ENCODE measurements around the gene TNFRSF1B.

Gene TNFRSF1B

DNA sequence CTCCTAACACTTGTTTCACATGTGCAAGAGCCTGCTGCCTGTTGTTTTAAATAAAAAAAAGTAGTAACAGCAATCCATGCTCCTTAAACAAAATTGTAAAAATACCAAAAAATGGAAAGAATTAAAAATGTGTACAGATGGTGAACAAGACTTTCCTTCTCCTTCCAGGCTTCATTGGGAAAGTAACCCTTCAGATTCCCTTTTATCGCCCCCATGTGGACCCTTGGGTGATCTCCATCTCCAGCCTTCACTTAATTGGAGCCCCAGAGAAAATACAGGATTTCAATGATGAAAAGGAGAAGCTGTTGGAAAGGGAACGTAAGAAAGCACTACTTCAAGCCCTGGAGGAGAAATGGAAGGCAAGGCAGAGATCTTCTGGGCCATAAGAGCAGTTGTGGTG is 77.3 kb downstream of the TNFRSF1B start:
- DNase-seq, result no peak

DNA sequence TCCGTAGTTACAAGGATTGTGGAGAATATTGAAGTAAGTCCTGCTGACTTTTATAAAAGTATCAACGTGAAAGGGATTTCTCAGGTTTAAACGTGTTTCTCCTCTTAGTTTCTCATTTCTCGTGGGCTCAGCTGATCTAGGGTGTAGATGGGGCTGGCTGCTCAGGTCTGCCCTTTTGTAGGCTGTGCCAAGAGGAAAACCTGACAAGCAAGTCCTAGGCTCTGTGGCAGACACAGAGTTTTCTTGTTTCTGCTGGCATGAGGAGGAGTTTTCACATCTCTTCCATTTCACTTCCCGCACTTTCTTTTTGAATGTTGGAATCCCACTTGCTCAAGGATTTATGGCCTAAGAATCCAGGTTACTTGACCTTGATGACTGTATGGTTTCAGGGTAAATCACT is 77.8 kb downstream of the TNFRSF1B start:
- H3K36me3 ChIP-seq (ENCODE audit: control insufficient read depth, insufficient read depth, low read length), result peaks cover 49% of the 10 kb centered on the region
- no peaks in the 10 kb centered on the region for H3K9me3 ChIP-seq (ENCODE audit: control insufficient read depth, low read length)
- H3K4me1 ChIP-seq (ENCODE audit: control insufficient read depth, insufficient read depth, low read length, poor library complexity, severe bottlenecking), result no peaks in the 10 kb centered on the region
- no peak overlapping the region for H3K4me3 ChIP-seq (ENCODE audit: insufficient read depth, low read depth, low read length, poor library complexity, severe bottlenecking)
- no peaks in the 10 kb centered on the region for H3K27me3 ChIP-seq (replicated peaks; ENCODE audit: control insufficient read depth, insufficient read depth, low read length, poor library complexity, severe bottlenecking)
- no peak for DNase-seq
- H3K27ac ChIP-seq (ENCODE audit: insufficient read depth, low read length, poor library complexity, severe bottlenecking), result no peak overlapping the region

More for the DNA sequence above, 77.3 kb downstream of the TNFRSF1B start:
- no peak overlapping the region for H3K27ac ChIP-seq (ENCODE audit: insufficient read depth, low read length, poor library complexity, severe bottlenecking)
- peaks cover 44% of the 10 kb centered on the region for H3K36me3 ChIP-seq (ENCODE audit: control insufficient read depth, insufficient read depth, low read length)
- no peaks in the 10 kb centered on the region for H3K9me3 ChIP-seq (ENCODE audit: control insufficient read depth, low read length)
- no peak overlapping the region for H3K4me3 ChIP-seq (ENCODE audit: insufficient read depth, low read depth, low read length, poor library complexity, severe bottlenecking)
- no peaks in the 10 kb centered on the region for H3K4me1 ChIP-seq (ENCODE audit: control insufficient read depth, insufficient read depth, low read length, poor library complexity, severe bottlenecking)
- no peaks in the 10 kb centered on the region for H3K27me3 ChIP-seq (replicated peaks; ENCODE audit: control insufficient read depth, insufficient read depth, low read length, poor library complexity, severe bottlenecking)

DNA sequence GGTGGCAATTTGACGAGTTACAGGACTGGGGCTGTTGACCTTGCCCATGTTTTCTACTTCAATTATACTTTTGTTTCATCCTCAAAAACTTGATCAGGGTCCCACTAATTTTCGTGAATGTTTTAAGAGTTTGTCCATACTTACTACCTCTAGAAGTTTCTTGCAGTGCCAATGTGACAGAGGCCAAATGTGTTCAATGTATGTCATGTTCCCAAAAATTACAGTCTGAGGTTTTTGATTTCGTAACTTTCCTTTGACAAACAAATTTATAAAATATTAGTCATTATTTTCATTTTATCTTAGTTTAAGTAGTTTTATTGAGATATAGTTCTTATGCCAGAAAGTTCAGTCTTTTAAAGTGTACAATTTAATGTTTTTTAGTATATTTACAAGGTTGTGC is 78.3 kb downstream of the TNFRSF1B start:
- peaks cover 54% of the 10 kb centered on the region for H3K36me3 ChIP-seq (ENCODE audit: control insufficient read depth, insufficient read depth, low read length)

DNA sequence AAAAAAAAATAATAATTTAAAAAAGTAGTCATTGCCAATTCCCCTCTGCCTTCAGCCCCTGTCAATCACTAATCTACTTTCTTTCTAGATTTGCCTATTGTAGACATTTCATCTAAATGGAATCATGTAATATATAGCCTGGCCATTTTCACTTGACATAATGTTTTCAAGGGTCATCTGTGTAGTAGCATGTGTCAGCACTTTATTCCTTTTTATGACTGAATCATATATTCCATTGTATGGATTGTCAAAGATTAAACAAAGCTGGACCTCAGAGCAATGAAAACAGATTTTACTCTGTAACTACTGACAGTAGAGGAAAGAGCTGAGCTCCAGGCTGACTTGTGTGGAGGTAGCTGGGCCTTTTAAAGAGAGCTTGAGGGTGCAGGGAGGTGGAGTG is 78.9 kb downstream of the TNFRSF1B start:
- Histone ChIP-seq H3K9me3 (ENCODE audit: control insufficient read depth, low read length) (no peaks in the 10 kb centered on the region), H3K36me3 (ENCODE audit: control insufficient read depth, insufficient read depth, low read length) (peaks cover 59% of the 10 kb centered on the region), H3K4me1 (ENCODE audit: control insufficient read depth, insufficient read depth, low read length, poor library complexity, severe bottlenecking) (no peaks in the 10 kb centered on the region), H3K27me3 (replicated peaks; ENCODE audit: control insufficient read depth, insufficient read depth, low read length, poor library complexity, severe bottlenecking) (no peaks in the 10 kb centered on the region), H3K27ac (ENCODE audit: insufficient read depth, low read length, poor library complexity, severe bottlenecking) (no peak overlapping the region), H3K4me3 (ENCODE audit: insufficient read depth, low read depth, low read length, poor library complexity, severe bottlenecking) (no peak overlapping the region)
- no peak for DNase-seq

More for the DNA sequence above, 78.3 kb downstream of the TNFRSF1B start:
- DNase-seq, result no peak
- H3K27me3 ChIP-seq (replicated peaks; ENCODE audit: control insufficient read depth, insufficient read depth, low read length, poor library complexity, severe bottlenecking), result no peaks in the 10 kb centered on the region
- no peaks in the 10 kb centered on the region for H3K9me3 ChIP-seq (ENCODE audit: control insufficient read depth, low read length)
- no peak overlapping the region for H3K27ac ChIP-seq (ENCODE audit: insufficient read depth, low read length, poor library complexity, severe bottlenecking)
- H3K4me3 ChIP-seq (ENCODE audit: insufficient read depth, low read depth, low read length, poor library complexity, severe bottlenecking), result no peak overlapping the region
- H3K4me1 ChIP-seq (ENCODE audit: control insufficient read depth, insufficient read depth, low read length, poor library complexity, severe bottlenecking), result no peaks in the 10 kb centered on the region

DNA sequence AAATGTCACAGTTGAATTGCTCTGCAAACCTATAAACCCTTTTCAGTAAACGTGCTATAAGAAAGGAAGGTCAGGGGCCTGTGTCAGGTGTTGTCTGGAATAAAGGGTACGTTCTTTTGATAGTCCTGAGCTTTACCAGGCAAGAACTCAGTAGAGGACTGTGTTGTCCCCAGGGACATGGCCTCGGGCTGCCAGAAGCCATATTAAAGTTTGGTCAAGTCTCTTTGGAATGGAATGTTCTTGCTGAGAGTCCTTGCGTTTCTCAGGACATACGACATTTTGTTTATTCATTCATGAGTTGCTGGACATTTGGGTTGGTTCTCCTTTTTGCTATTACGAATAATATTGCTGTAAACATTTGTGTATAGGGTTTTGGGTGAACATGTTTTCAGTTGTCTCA is 79.8 kb downstream of the TNFRSF1B start:
- peaks cover 67% of the 10 kb centered on the region for H3K36me3 ChIP-seq (ENCODE audit: control insufficient read depth, insufficient read depth, low read length)
- H3K4me3 ChIP-seq (ENCODE audit: insufficient read depth, low read depth, low read length, poor library complexity, severe bottlenecking), result no peak overlapping the region
- no peaks in the 10 kb centered on the region for H3K9me3 ChIP-seq (ENCODE audit: control insufficient read depth, low read length)
- no peak overlapping the region for H3K27ac ChIP-seq (ENCODE audit: insufficient read depth, low read length, poor library complexity, severe bottlenecking)
- no peaks in the 10 kb centered on the region for H3K4me1 ChIP-seq (ENCODE audit: control insufficient read depth, insufficient read depth, low read length, poor library complexity, severe bottlenecking)
- H3K27me3 ChIP-seq (replicated peaks; ENCODE audit: control insufficient read depth, insufficient read depth, low read length, poor library complexity, severe bottlenecking), result no peaks in the 10 kb centered on the region
- no peak for DNase-seq

DNA sequence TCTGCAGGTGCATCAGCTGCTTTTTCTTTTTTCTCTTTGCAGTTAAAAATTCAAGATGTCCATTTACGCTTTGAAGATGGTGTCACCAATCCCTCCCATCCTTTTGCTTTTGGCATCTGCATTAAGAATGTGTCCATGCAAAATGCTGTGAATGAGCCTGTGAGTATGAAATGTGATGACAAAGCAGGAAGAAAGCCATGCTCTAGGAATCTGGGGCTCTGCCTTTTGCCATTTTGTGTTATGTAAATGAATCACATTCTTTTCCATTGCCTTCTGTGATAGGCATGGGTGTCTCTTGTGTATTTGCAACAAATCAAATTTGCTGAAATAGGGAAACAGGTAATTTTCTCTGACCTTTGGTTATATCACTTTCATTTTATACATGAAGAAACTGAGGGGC is 82.4 kb downstream of the TNFRSF1B start:
- no peaks in the 10 kb centered on the region for H3K9me3 ChIP-seq (ENCODE audit: control insufficient read depth, low read length)
- H3K36me3 ChIP-seq (ENCODE audit: control insufficient read depth, insufficient read depth, low read length), result peaks cover 66% of the 10 kb centered on the region
- H3K4me3 ChIP-seq (ENCODE audit: insufficient read depth, low read depth, low read length, poor library complexity, severe bottlenecking), result no peak overlapping the region

DNA sequence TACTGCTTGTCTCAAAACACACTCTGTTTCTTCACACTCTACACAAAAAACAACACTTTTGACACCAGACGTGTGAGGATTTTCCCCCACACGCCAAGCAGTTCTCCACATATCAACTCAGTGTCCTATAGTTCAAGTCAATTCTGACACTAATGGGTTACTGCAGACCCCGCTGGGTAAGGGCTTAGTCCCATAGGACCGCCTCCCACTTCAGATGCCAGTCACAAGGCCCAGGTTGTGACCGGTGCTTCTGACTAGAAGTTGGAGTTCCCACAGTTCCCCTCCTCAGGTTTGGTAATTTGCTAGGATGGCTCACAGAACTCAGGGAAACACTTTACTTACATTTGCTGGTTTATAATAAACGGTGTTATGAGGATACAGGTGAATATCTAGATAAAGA is 83.0 kb downstream of the TNFRSF1B start:
- H3K4me3 ChIP-seq (ENCODE audit: insufficient read depth, low read depth, low read length, poor library complexity, severe bottlenecking), result no peak overlapping the region
- no peaks in the 10 kb centered on the region for H3K9me3 ChIP-seq (ENCODE audit: control insufficient read depth, low read length)
- H3K27ac ChIP-seq (ENCODE audit: insufficient read depth, low read length, poor library complexity, severe bottlenecking), result no peak overlapping the region
- peaks cover 61% of the 10 kb centered on the region for H3K36me3 ChIP-seq (ENCODE audit: control insufficient read depth, insufficient read depth, low read length)
- no peaks in the 10 kb centered on the region for H3K27me3 ChIP-seq (replicated peaks; ENCODE audit: control insufficient read depth, insufficient read depth, low read length, poor library complexity, severe bottlenecking)
- no peaks in the 10 kb centered on the region for H3K4me1 ChIP-seq (ENCODE audit: control insufficient read depth, insufficient read depth, low read length, poor library complexity, severe bottlenecking)
- no peak for DNase-seq

More for the DNA sequence above, 82.4 kb downstream of the TNFRSF1B start:
- H3K27ac ChIP-seq (ENCODE audit: insufficient read depth, low read length, poor library complexity, severe bottlenecking), result no peak overlapping the region
- no peak for DNase-seq
- no peaks in the 10 kb centered on the region for H3K4me1 ChIP-seq (ENCODE audit: control insufficient read depth, insufficient read depth, low read length, poor library complexity, severe bottlenecking)
- no peaks in the 10 kb centered on the region for H3K27me3 ChIP-seq (replicated peaks; ENCODE audit: control insufficient read depth, insufficient read depth, low read length, poor library complexity, severe bottlenecking)

DNA sequence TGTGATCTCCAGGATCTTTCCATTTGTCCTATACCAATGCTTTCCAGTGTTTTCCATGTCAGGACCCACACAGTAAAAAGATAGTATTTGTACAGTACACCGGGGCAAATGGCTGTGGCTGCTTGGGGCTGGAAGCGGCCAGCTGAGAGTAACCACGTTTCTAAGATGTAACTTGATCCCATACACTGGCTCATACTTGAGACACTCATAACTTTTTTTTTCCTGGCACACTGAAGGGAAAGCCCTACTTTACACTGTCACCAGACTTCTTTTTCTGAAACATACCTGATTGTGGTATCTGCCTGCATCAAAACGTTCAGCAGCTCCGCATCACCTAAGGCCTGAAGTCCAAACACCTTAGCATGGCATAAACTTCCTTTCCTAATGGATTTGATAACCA is 84.7 kb downstream of the TNFRSF1B start:
- Histone ChIP-seq H3K4me3 (ENCODE audit: insufficient read depth, low read depth, low read length, poor library complexity, severe bottlenecking) (no peak overlapping the region), H3K27ac (ENCODE audit: insufficient read depth, low read length, poor library complexity, severe bottlenecking) (no peak overlapping the region), H3K36me3 (ENCODE audit: control insufficient read depth, insufficient read depth, low read length) (peaks cover 52% of the 10 kb centered on the region), H3K4me1 (ENCODE audit: control insufficient read depth, insufficient read depth, low read length, poor library complexity, severe bottlenecking) (no peaks in the 10 kb centered on the region), H3K27me3 (replicated peaks; ENCODE audit: control insufficient read depth, insufficient read depth, low read length, poor library complexity, severe bottlenecking) (no peaks in the 10 kb centered on the region), H3K9me3 (ENCODE audit: control insufficient read depth, low read length) (no peaks in the 10 kb centered on the region)
- no peak for DNase-seq

DNA sequence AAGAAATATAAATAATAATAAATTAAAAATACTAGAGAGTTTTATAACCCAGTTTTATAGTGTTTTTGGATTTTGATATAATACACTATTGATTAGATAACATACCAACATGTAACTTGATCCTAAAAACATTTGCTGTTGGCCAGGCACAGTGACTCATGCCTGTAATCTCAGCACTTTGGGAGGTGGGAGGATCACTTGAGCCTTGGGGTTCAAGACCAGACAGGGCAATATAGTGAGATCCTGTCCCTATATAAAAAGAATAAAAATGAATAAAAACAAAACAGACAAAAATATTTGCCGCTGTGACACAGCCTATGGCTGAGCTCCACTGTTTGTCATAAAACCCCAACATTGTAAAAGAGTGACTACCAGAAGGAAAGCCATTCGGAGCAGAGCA is 89.1 kb downstream of the TNFRSF1B start:
- H3K4me3 ChIP-seq (ENCODE audit: insufficient read depth, low read depth, low read length, poor library complexity, severe bottlenecking), result no peak overlapping the region
- H3K27ac ChIP-seq (ENCODE audit: insufficient read depth, low read length, poor library complexity, severe bottlenecking), result no peak overlapping the region
- no peaks in the 10 kb centered on the region for H3K4me1 ChIP-seq (ENCODE audit: control insufficient read depth, insufficient read depth, low read length, poor library complexity, severe bottlenecking)
- no peak for DNase-seq
- no peaks in the 10 kb centered on the region for H3K27me3 ChIP-seq (replicated peaks; ENCODE audit: control insufficient read depth, insufficient read depth, low read length, poor library complexity, severe bottlenecking)
- peaks cover 63% of the 10 kb centered on the region for H3K36me3 ChIP-seq (ENCODE audit: control insufficient read depth, insufficient read depth, low read length)
- no peaks in the 10 kb centered on the region for H3K9me3 ChIP-seq (ENCODE audit: control insufficient read depth, low read length)

DNA sequence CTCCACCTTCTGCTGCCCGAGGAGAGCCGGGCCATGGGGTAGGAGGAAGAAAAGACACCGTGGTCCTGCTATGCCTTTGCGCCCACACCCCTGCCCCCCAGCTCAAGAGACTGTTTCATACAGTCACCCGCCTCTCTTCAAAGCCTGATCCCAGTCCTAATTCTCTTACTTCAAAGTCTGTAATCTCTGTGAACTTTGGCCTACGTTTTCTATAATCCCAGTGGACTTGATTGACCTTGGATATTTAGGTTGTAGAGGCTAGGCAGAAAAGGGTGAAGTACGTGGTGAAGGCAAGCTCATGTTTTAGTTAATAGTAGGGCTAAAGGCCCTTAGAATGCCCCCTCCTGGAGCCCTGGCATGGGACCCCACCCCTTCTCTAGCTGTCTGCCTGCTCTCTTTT is 91.5 kb downstream of the TNFRSF1B start:
- Histone ChIP-seq H3K27me3 (replicated peaks; ENCODE audit: control insufficient read depth, insufficient read depth, low read length, poor library complexity, severe bottlenecking) (no peaks in the 10 kb centered on the region), H3K4me1 (ENCODE audit: control insufficient read depth, insufficient read depth, low read length, poor library complexity, severe bottlenecking) (no peaks in the 10 kb centered on the region), H3K27ac (ENCODE audit: insufficient read depth, low read length, poor library complexity, severe bottlenecking) (no peak overlapping the region), H3K4me3 (ENCODE audit: insufficient read depth, low read depth, low read length, poor library complexity, severe bottlenecking) (no peak overlapping the region), H3K9me3 (ENCODE audit: control insufficient read depth, low read length) (no peaks in the 10 kb centered on the region), H3K36me3 (ENCODE audit: control insufficient read depth, insufficient read depth, low read length) (peaks cover 68% of the 10 kb centered on the region)
- DNase-seq, result no peak

Measured in effector memory CD4-positive, alpha-beta T cell (primary cell).